SK-N-DZ (cell line): ENCODE results near the gene EFCAB6.
A peak's percentile ranks its signal among the peaks of the same experiment; 100 is the strongest.

Experiments used
- DNase-seq: peaks from one replicate; pipeline ENCODE4 v3.0.0-alpha.2; 2015; ENCODE audit warnings: low spot score

EFCAB6 gene

DNA sequence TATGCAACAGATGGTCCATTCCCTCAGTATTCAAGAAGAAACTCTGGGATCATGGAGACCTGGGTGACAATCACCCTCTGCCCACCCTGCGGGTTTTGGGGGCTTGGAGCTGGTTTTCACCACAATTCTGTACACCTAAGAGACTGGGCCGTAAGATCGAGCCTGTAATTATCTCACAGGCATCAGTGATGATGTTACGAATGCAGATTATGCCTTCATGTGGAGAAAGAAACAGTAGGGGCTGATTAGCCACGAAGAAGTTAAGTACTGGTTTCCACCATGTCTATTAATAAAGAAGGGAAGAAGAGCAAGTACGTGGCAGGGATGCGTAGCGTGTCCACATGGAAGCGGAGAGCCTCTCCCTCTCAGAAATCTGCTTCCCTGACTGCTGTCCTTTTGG is 5.3 kb upstream of the EFCAB6 start:
- no peak for DNase-seq

DNA sequence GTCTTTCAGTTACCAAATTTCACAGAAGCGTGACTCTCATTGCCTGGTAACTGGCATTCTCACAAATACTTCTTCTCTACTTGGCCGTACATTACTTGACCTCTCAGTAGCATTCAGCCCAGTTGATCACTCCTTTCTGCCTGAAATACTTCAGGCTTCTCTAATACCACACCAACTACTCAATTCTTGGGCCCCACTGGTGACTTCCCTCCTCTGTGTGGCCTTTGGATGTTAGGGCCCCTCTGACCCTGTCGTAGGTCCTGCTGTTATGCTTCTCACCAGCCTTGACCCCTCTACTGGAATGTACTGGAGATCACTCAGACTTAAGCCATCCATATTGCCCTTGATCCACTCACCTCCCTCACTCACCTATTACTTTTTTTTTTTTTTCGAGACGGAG is 2.2 kb upstream of the EFCAB6 start:
- no peak for DNase-seq

DNA sequence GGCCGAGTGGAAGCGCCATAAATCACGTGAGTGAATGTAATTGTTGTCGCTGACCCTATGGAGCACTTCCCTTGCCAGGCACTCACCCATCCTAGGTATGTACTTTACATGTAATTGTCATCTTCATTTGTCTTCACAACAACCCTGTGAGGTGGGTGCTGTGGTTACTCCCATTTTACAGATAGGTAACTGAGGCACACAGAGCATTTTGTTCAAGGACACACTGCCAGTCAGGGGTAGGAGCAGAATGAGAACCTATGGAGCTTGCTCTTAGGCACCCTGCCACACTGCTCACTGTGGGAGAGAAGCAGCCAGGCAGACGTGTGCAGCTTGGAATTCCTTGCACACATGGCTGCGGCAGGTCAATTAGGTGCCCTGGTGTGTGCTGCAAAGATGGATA is 785 bp upstream of the EFCAB6 start:
- DNase-seq, result no peak

DNA sequence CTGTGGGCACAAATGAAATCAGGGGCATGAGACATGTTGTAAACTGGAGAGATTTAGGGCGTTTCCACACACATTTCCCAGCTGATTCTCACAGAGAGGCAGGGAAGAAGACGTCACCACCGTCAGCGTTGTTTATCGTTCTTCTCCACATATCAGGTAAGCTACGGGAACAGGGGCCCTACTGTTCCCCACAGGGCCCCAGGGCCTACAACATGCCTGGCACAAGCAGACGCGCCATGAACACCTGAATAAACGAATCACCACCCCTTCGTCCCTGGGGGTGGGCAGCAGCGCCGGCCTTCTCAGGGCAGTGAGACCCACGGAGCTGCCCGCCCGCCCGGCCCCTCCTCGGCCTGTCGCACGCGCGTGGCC is 342 bp downstream of the EFCAB6 start:
- no peak for DNase-seq

DNA sequence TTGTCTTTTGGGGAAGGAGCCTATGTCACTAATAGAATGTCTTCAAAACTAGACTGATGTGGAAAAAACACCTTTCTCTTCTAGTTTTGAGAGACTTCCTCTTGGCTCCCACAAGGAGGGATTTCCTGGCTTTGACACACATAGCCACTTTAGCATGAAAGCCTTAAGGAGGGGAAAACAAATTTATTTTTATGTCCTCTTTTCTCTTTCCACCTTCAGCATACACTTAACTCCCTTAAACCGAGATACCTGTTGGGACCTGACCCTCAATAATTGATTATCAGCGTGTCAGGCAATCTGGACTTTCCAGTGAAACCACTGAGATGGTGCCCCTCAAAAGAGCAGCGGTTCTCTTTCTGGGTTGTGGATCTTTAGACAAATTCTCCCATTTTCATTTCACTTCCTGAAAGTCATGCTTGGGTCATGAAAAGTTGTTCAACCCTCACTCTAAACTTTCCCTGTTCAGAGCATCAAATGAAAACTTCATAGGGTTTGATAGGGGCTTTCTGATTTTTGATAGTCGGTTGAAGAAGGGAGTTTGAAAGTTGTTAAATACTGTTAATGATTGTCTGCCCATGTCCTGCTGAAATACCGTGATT is 9.1 kb downstream of the EFCAB6 start:
- no peak for DNase-seq

DNA sequence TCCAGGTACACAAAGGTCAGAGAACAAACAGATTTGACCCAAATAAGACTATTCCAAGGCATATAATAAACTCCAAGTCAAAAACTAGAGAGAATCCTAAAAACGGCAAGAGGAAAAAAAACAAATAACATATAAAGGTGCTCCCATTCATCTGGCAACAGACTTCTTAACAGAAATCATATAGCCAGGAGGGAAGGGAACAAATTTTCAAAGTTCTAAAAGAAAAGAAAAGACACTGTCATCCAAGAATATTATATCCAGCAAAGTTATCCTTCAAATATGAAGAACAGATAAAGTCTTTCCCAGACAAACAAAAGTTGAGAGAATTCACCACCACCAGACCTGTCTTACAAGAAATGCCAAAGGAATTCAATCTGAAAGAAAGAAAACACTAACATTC is 11.1 kb downstream of the EFCAB6 start:
- no peak for DNase-seq

DNA sequence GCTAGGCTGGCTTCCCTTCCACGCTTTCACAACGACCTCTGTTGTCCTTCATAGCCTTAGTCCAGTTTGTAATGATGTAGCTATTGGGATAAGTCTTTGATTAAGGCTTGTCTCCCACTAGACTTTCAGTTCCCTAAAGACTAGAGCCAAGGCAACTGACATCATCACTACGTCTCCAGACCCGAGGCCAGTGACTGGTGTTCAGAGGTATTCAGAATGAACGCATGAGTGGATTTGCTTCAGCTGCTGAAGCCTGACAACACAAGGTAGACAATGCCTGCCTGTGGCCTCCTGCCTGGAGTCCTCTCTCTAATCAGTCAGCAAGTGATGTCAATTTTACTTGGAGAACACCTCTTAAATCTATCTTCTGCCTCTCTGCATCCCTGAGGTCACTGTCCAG is 13.6 kb downstream of the EFCAB6 start:
- DNase-seq, result no peak

DNA sequence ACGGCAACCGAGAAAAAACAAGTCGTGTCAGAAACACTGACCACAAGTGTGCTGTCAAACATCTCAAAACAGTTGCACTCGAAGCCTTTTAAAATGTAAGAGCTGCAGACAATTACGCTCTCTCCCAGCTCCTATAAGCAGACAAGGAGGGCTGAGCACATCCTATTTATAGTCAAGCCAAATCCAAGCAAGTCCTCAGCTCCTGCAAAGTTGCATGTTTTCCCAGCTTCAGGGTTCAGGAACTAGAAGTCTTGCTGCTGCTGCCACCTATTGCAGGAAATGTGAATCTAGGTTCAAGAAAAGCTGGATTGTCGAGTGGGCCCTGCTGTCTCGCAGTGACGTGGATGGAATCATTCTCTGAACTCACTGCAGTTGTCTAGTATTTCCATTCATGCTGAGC is 15.5 kb downstream of the EFCAB6 start:
- peak; percentile 39 for DNase-seq

DNA sequence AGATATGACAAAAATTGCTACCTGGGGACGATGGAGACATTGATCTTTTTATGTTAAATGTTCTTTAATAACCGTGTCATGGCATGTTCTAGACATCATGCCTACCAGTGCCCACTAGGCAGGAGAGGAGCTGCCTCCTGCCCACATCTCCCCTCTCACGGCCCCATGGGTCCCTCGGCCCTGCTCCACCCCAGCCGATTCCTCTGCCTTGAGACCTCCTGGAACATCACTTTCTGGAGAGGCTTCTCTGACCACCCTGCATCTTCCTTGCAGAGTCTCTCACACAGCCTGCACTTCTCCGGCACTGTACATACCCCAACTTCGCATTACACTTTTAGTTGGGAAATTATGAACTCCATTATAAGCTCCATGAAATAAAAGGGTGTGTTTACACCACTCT is 16.8 kb downstream of the EFCAB6 start:
- DNase-seq, result no peak

DNA sequence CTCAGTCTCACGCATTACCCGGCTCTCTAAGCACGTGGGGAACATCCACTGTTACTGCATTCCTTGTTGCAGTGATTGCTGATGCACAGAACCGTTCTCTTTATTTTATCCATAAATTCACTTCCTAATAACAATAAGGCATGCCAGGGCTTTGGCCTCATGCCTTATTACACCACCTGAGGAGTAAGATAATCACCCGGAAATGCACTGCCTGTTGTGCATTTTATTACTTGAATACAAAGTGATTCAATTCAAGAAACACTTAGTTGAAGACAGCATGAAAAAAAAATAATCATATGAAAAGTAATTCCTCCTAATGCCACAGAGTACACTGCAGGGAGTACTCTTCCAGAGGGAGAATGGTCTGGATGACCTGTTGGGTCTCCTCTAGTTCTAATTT is 19.2 kb downstream of the EFCAB6 start:
- no peak for DNase-seq

DNA sequence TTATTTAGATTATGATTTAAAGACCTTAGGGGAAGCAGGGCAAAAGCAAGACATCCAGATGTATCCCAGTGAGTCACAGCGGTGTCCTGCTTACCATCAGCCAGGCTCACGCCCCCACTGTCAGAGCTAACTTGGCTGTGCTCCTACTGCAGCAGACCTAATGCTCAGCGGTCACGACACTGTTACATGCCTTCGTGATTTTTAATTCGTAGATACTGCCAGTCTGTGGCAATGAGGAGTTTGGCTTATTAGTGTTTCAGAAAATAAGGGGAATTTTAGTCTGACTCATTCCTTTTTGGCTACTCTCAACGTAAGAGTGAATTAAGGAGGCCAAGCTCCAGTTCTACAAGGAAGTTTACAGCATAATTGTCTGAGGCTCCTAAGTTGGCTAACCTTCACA is 22.7 kb downstream of the EFCAB6 start:
- peak; percentile 39 for DNase-seq

DNA sequence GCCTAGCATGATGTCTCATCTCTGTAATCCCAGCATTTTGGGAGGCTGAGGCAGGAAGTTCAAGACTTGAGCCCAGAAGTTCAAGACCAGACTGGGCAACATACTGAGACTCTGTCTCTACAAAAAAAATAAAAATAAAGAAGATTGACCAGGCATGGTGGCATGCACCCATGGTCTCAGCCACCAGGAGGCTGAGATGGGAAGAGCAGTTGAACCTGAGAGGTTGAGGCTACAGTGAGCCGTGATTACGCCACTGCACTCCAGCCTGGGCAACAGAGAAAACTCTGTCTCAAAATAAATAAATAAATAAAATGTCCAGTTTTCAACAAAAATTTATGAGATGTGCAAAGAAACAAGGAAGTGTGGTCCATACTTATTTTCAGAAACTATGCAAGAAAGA is 28.3 kb downstream of the EFCAB6 start:
- DNase-seq, result no peak

DNA sequence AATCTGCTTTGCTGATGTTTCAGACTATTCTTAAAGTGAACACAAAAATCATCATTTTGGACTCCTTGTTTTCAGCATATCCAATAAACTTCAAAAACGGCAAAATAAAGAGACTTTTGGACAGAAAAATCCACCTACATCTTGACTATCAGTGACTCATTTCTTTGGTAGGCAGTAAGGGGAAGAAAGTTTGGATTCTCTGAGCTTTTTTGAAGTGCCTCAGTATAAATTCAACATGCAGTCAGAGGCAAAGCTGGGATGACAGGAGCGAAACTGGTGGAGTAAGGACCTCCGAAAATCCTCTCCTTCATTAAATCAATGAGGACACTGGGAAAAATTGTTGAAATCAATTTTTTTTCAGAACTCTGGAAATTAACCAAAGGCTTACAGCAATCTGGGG is 29.7 kb downstream of the EFCAB6 start:
- DNase-seq, result no peak

DNA sequence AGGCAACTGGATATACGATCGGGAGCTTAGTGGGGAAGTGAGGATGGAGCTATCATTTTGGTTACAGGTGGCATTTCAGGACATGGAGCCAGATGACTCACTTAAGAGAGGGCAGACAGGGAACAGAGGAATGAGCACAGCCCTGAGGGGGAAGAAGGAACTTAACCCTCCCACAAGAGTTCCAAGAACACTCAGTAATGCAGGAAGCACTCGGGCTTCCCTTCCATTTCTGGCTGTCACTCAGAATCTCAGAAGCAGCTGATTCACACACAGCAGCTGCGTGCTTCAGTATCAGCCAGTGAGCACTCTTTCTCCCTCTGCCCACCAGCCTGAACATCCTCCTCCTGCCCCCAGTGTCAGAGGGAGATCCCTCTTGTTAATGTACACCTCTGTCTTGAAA is 34.8 kb downstream of the EFCAB6 start:
- no peak for DNase-seq

DNA sequence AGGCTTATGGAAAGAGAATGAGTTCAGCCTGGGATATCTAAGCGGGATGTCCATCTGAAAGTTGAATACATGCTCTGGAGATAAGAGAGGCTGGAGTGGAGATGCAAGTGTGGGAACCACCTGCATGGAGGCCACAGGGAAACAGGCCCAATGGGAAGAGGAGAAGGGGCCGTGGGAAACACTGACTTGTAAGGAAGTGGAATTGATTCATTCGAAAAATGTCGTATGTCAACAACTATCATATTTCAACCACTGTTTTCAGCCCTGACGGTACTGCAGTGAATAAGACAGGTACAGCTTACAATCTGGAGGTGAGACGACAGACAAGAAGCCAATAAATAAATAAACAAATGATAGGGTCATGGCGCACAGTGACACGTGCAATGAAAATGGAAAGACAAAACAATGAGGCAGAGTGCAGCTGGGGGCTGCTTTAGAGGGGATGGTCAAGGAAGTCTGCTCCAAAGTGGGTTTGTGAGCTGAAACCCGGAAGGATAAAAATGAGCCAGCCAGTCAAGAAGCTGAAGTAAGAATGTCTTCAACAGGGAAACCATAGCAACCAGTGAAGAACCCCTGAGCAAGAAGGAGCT is 35.9 kb downstream of the EFCAB6 start:
- DNase-seq, result no peak

DNA sequence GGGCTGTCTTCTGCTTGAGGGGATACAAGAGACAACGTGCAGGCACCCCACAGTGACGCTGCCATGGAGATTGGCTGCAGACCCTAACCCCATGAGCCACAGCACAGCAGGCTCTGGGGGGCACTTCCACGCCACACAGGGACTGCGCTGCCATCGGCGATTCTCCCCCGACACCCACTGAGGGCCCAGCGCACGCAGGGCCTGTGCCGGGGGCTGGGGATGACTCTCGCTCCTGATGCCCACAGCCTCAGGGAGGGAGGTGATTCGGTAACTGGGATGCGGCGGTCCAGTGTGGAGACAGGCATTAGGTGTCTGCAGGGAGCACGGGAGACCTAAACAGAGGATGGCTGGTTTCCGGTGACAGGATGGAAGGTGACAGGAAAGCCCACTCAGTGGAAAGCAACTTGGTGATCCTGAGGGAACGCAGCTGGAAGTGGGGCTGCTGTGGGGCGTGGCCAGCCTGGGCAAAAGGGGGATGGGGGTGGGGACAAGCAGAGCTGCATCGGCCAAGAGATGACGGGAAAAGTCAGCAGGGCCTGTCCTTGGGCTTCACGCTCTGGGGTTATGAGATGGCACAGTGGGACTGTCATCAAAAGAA is 37.7 kb downstream of the EFCAB6 start:
- DNase-seq, result no peak

DNA sequence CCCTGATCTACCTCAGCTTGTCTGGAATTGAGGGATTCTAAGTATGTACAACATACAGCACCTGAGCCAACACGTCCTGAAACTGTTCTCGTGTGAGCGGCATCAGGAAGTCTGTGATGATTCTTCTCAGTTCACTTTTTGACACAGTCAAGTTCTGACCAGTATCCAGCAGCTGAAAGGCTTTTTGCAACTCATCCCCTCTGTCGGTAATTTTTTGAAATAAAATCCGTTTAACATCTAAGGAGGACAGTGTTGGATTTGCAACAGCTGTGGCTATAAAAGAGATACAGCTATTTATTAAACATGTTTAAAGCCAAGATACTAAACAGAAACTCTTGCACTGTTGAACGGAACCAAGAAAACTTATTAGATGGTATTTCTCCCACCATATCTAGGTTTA is 39.3 kb downstream of the EFCAB6 start:
- no peak for DNase-seq

DNA sequence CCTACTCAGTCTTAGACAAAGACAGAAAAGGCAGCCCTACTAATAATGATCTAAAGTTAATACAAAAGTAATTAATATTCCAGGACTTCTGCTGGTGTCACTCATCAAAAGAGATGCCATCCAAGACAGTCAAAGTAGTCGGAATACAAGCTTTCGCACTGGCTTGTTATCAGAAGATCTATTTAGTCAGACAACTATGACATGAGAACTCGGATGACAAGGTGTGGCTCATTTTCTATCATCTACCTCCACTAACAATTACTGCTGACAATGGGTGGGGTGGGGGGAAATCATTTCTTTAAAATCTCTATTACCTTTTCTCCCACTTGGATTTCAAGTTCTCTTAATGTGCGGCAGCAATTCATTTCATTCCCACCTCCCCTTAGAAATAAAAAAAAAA is 56.7 kb downstream of the EFCAB6 start:
- DNase-seq, result no peak

DNA sequence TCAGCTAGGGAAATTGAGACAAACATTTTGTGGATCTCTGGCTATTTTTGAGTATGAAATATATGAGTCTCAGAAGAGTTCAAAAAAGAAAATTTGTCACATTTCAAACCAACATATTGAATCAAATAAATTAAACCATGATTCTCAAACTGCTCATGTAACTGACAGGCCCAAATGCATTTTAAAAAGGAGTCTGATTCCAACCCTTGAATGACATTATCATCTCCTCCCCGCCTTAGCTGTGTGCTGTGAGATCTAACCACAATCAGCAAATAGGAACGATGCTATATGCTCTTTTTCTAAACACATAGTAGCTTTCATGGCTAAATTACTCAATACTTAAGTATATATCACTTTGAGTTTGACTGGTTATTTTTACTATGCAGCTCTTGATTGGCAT is 57.1 kb downstream of the EFCAB6 start:
- no peak for DNase-seq

DNA sequence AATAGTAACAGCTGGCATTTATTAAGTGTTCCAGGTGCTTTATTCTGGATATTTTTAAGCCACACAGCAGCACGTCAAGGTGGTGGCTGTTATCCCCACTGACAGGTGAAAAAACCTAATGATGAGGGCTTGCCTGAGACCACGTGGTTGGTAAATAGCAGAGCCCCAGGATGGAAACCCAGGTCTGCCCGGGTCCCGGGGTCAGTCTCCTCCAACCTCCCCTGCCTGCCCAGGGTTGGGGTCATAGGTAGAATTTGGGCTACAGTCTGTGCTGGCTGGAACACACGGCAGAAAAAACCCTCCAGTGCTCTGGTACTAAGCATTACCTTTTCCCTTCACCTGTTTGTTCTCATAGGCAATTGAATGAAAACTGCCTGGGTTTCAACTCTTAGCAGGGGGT is 57.9 kb downstream of the EFCAB6 start:
- DNase-seq, result no peak

DNA sequence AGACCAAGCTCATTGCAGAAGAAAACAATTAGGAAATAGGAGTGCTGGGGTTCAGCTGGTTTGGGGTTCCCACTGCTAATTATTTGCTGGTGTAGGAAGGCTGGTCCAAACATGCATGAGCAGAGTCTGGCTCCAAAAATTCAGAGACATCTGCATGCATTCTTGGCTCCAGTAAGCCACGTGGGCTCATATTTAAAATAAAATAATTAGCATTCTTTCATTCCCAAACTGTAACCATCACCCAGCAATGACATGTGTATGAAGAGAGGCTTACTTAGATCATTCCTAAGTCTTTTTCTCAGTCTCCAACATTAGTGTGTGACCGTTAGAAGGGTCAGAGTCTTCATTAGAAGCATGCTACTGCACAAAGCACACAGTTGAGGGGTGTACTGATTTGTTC is 58.4 kb downstream of the EFCAB6 start:
- DNase-seq, result no peak

DNA sequence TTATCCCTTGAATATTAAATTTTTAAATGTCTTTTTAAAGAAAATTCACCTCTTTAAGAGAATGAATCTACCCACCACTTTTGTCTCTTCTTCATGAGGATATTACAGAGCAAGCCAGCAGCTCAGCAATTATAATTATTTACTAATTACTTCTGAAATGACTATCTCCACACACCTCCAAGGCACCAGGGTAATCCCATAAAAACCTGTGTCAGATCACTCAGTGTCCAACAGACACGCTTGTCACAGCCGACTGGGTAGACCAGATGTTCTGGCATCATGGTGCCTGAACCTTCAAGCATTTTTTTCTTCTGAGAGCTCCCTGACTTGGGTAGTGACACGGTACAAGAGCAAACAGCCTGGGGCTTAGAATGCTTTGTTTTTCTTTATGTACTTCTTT is 61.4 kb downstream of the EFCAB6 start:
- no peak for DNase-seq

DNA sequence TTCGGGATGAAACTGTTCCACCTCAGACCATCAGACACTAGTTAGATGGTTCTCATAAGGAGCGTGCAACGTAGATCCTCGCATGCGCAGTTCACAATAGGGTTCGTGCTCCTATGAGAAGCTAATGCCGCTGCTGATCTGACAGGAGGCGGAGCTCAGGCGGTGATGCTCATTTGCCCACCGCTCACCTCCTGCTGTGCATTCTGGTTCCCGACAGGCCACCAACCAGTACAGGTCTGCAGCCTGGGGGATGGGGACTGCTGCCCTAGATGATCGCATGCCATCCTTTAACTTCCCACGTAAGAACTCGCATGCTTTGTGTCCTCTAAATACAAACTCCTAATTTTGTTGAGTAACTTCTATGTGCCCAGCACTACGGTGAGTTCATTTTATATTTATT is 62.6 kb downstream of the EFCAB6 start:
- no peak for DNase-seq

DNA sequence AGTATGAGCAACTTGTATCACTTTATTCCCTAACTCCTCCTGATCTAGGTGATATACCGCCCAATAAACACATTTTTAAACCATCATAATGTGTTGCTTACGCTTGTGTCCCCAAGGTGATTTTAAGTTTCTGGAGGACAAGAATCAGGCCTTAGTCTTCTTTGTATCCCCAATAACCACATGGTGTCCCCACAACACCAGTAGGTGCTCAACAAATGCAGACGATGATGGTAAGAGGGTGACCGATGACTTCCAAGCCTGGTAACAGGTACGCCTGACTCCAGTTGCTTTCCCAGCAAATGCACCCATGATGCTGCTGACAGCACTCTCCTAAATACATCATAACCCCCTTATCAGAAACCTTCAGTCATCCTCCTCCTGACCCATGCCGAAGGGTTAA is 64.2 kb downstream of the EFCAB6 start:
- no peak for DNase-seq
